Endodermal cell (in vitro differentiated cells): ENCODE measurements around the gene MICAL3. TPM values are rescaled to one million over a fixed set of nuclear protein-coding genes. Genes with fewer than 3 reads are reported as not detected.

Source experiments
- DNase-seq: peaks from one replicate; pipeline ENCODE4 v3.0.0-alpha.2; 2017
- H3K27ac ChIP-seq: 2 replicates; pipeline ENCODE4 v1.5.1; 2013; ENCODE audit warnings: mild to moderate bottlenecking, low read depth, low read length, moderate library complexity
- H3K27me3 ChIP-seq: 2 replicates; pipeline ENCODE4 v1.6.1; 2013; ENCODE audit warnings: mild to moderate bottlenecking, low read length, moderate library complexity; ENCODE audit not compliant: insufficient read depth, control insufficient read depth, poor library complexity, severe bottlenecking
- H3K36me3 ChIP-seq: 2 replicates; pipeline ENCODE4 v1.7.0; 2013; ENCODE audit warnings: mild to moderate bottlenecking, low read length, moderate library complexity; ENCODE audit not compliant: control insufficient read depth, insufficient read depth
- H3K4me1 ChIP-seq: one replicate; pipeline ENCODE4 v1.7.0; 2013; ENCODE audit warnings: low read length; ENCODE audit not compliant: control insufficient read depth, insufficient read depth
- H3K4me3 ChIP-seq: 2 replicates; pipeline ENCODE4 v1.5.1; 2013; ENCODE audit warnings: mild to moderate bottlenecking, low read length, moderate library complexity
- H3K9ac ChIP-seq: 2 replicates; pipeline ENCODE4 v1.6.1; 2013; ENCODE audit warnings: mild to moderate bottlenecking, low read length, moderate library complexity; ENCODE audit not compliant: poor library complexity, severe bottlenecking; ENCODE audit errors: extremely low read depth
- H3K9me3 ChIP-seq: 2 replicates; pipeline ENCODE4 v1.6.1; 2013; ENCODE audit warnings: mild to moderate bottlenecking, low read length, moderate library complexity; ENCODE audit not compliant: control insufficient read depth
- H3K27ac Mint-ChIP-seq: 2 replicates; pipeline ENCODE4 v1.8.0; 2020; ENCODE audit warnings: mixed read lengths
- H3K27me3 Mint-ChIP-seq: 2 replicates; pipeline ENCODE4 v1.8.0; 2021; ENCODE audit warnings: mild to moderate bottlenecking, mixed read lengths; ENCODE audit not compliant: insufficient read depth
- H3K36me3 Mint-ChIP-seq: 2 replicates; pipeline ENCODE4 v1.8.0; 2020; ENCODE audit warnings: low read depth, mixed read lengths
- H3K4me1 Mint-ChIP-seq: 2 replicates; pipeline ENCODE4 v1.8.0; 2020; ENCODE audit warnings: mixed read lengths
- H3K4me3 Mint-ChIP-seq: 2 replicates; pipeline ENCODE4 v1.8.0; 2020; ENCODE audit warnings: mild to moderate bottlenecking, moderate library complexity, mixed read lengths
- H3K9me3 Mint-ChIP-seq: 2 replicates; pipeline ENCODE4 v1.8.0; 2020; ENCODE audit warnings: mild to moderate bottlenecking, mixed read lengths
- WGBS, 2 experiments: methylation state at CpG; one replicate each; pipeline versions ENCODE4 v1.1.5 to v1.1.7; 2013; ENCODE audit warnings: missing lambda C conversion rate in 2 of 2, mixed read lengths in 1 of 2; ENCODE audit not compliant: insufficient coverage in 1 of 2, insufficient read length in 1 of 2; 5-methylcytosine and 5-hydroxymethylcytosine counted together
- total RNA-seq, 2 donors: library from RNA; stranded (reverse); fragmentation: NEBNext Ultra II Directional in 1 of 2; extraction: Animal tissue kit (Norgen Biotek cat#: 25700) in 1 of 2; gene quantifications; 2 replicates in 1 of 2; 3 replicates in 1 of 2; pipeline ENCODE4 v1.2.1, GENCODE V29; 2021
- TF ChIP-seq, protein P1 (sequence below): fragments of 200-600 bp; sonication (generic); conservative IDR thresholded peaks from 2 replicates; pipeline ENCODE4 v1.5.0; 2021; ENCODE audit warnings: antibody characterized with exemption, mild to moderate bottlenecking

Gene MICAL3
- total RNA-seq, 2 donors from 2014 or later: 42.8 to 48.1 TPM

DNA sequence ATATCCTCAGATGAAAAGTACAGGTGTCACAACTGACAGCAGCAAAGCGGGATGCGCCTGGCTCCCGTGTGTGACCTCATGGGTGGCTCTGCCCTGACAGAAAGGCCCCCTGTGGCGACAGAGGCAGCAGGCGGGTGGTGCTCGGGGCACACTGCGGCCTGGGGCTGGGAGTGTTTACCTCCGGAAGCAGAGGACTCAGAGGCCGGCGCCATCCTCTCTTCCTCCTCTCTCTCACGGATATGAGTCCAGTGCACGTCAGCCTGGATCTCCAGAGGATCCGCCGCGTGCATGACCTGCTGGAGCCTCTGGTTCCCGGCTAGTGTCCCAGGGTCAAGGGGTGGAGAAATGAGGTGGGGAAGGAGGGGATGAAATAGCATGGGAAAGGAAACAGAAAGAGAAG lies 196.9 kb downstream of the MICAL3 start:
- DNase-seq: no peak
- Mint-ChIP-seq H3K4me1 (no peaks in the 10 kb centered on the region), H3K27me3 (no peaks in the 10 kb centered on the region), H3K27ac (no peak overlapping the region), H3K9me3 (no peaks in the 10 kb centered on the region), H3K36me3 (peaks cover 15% of the 10 kb centered on the region), H3K4me3 (no peak overlapping the region)
- H3K4me1 ChIP-seq: peaks cover 5% of the 10 kb centered on the region
- no peak overlapping the region for H3K4me3 ChIP-seq
- no peaks in the 10 kb centered on the region for H3K9me3 ChIP-seq
- H3K36me3 ChIP-seq: peaks cover 5% of the 10 kb centered on the region
- no peak overlapping the region for H3K27ac ChIP-seq
- H3K27me3 ChIP-seq: no peaks in the 10 kb centered on the region
- TF ChIP-seq, protein P1, sequence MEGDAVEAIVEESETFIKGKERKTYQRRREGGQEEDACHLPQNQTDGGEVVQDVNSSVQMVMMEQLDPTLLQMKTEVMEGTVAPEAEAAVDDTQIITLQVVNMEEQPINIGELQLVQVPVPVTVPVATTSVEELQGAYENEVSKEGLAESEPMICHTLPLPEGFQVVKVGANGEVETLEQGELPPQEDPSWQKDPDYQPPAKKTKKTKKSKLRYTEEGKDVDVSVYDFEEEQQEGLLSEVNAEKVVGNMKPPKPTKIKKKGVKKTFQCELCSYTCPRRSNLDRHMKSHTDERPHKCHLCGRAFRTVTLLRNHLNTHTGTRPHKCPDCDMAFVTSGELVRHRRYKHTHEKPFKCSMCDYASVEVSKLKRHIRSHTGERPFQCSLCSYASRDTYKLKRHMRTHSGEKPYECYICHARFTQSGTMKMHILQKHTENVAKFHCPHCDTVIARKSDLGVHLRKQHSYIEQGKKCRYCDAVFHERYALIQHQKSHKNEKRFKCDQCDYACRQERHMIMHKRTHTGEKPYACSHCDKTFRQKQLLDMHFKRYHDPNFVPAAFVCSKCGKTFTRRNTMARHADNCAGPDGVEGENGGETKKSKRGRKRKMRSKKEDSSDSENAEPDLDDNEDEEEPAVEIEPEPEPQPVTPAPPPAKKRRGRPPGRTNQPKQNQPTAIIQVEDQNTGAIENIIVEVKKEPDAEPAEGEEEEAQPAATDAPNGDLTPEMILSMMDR: no peak
- 93% methylated on average over 10 to 16 of the region's 16 CpGs for WGBS, 2 experiments
- H3K9ac ChIP-seq: no peak overlapping the region

DNA sequence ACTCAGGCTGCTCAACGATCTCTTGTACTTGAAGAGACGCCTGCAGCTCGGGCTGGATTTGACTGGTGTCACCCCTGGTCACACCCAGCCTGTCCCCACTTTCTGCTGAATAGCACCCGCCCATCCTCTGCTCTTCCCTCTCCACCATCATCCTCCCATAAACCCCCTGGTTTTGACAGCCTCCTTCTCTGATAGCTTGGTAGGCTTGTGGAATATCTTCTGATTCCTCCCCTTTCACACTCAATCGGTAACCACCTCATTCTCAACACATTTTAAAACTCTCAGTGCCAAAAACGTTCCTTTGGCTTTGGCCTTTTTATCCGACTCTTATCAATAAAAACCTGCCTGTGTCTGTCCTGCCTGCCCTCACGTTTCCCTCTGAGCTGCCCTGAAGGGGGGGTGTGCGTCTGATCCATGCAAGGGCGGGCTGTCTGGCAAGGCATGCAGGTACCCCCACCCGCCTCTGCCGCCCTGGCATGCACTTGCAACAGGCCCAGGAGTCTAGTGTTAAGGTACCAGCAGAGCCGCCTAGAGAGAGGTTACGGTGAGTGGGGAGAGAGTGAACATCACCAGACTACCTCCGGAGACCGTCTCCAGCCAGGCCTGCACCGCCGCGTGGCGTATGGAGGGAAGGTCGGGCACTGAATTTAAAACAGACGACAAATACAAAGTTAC lies 198.3 kb downstream of the MICAL3 start:
- Mint-ChIP-seq H3K9me3 (no peaks in the 10 kb centered on the region), H3K4me3 (no peak overlapping the region), H3K4me1 (no peaks in the 10 kb centered on the region), H3K27me3 (no peaks in the 10 kb centered on the region), H3K27ac (no peak overlapping the region), H3K36me3 (peaks cover 18% of the 10 kb centered on the region)
- peaks cover 5% of the 10 kb centered on the region for H3K4me1 ChIP-seq
- H3K9me3 ChIP-seq: no peaks in the 10 kb centered on the region
- H3K4me3 ChIP-seq: no peak overlapping the region
- TF ChIP-seq, protein P1: no peak
- H3K9ac ChIP-seq: no peak overlapping the region
- WGBS, 2 experiments: 92 to 95% methylated on average over 19 to 22 of the region's 22 CpGs
- H3K27ac ChIP-seq: no peak overlapping the region
- H3K27me3 ChIP-seq: no peaks in the 10 kb centered on the region
- DNase-seq: no peak
- peaks cover 7% of the 10 kb centered on the region for H3K36me3 ChIP-seq

DNA sequence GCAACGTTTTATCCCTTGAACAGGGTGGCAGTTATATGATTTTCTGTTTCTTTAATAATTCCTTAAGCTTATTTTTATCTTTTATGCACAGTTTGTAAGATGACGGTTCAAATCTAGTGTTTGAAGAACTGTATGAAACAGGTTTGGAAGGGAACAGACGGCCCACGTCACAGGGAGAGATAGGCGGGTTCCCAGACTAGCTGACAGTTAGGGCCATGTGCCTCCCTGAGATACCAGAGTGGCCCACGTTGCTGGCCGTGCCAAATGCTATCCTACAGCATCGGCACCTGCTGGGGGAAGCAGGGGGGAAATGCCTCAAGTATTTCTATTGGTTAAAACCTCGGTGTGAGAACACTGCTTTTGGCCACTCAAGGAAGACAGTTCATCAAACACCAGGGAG lies 199.9 kb downstream of the MICAL3 start:
- Mint-ChIP-seq H3K4me3 (no peak overlapping the region), H3K27me3 (no peaks in the 10 kb centered on the region), H3K27ac (no peak overlapping the region), H3K36me3 (peaks cover 21% of the 10 kb centered on the region), H3K9me3 (no peaks in the 10 kb centered on the region), H3K4me1 (no peaks in the 10 kb centered on the region)
- Histone ChIP-seq H3K4me1 (peaks cover under 1% of the 10 kb centered on the region), H3K9me3 (no peaks in the 10 kb centered on the region), H3K36me3 (peaks cover 4% of the 10 kb centered on the region), H3K9ac (no peak overlapping the region), H3K4me3 (no peak overlapping the region), H3K27ac (no peak overlapping the region), H3K27me3 (no peaks in the 10 kb centered on the region)
- WGBS, 2 experiments: 89 to 92% methylated on average over 8 to 9 of the region's 9 CpGs
- DNase-seq: no peak
- TF ChIP-seq, protein P1: no peak
